Measurements from ENCODE around the gene TYRO3. TPM values are rescaled to one million over a fixed set of nuclear protein-coding genes. Genes with fewer than 3 reads are reported as not detected.

TYRO3 gene
- polyA plus RNA-seq, 1 of the 3 experiments (the other 2 are of a cell fraction) = 8.7 TPM

DNA sequence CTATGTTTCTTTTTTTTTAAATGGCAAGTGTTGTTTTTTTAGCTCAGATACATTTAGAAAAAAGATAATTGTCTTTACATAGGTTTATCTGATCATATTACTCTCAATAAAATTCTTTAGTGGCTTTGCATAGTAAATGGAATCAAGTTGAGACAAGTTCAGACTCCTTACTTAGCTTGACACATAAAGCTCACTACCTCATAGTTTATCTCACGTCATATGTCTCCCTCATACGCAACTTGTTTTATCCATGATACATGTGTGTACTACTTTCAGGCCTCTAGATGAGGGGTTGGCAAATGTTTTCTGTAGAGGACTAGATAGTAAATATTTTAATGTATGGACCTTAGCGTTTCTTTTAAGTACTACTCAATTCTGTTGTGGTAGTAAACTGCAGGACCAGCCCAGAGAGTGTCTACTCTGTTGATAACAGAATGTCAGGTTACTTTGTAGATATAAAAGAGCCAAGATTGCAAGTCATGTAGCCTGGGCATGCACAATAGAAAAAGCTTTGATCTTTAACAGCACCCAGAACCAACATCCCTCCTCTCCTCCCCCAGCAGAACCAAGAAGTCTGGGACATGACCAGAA is 73.0 kb downstream of the TYRO3 start:
- Histone ChIP-seq H3K27me3 (ENCODE audit: insufficient read depth) (no peaks in the 10 kb centered on the region), H3K27ac (ENCODE audit: low read depth in 2 of 2, low read length in 1 of 2) (no peak overlapping the region), H2AFZ (ENCODE audit: low read depth) (no peak overlapping the region), H3K4me1 (ENCODE audit: control insufficient read depth in 1 of 2, insufficient read depth in 2 of 2, low read depth in 1 of 2, low read length in 1 of 2) (no peaks in the 10 kb centered on the region; a peak in 2 of 4 replicates), H4K20me1 (ENCODE audit: insufficient read depth) (no peaks in the 10 kb centered on the region), H3K4me3 (ENCODE audit: low read depth in 2 of 2, low read length in 1 of 2) (no peak overlapping the region), H3K9me2 (no peaks in the 10 kb centered on the region), H3K4me2 (no peak overlapping the region), H3K9me3 (no peaks in the 10 kb centered on the region), H3K79me2 (ENCODE audit: insufficient read depth) (no peaks in the 10 kb centered on the region), H3F3A (replicated peaks; ENCODE audit: insufficient read depth) (no peaks in the 10 kb centered on the region), H3K9ac (no peak overlapping the region), H3K36me3 (replicated peaks in 1 of 2; ENCODE audit: control insufficient read depth in 1 of 2, insufficient read depth in 2 of 2, low read length in 1 of 2) (no peaks in the 10 kb centered on the region)
- CTCF ChIA-PET = interaction anchor here (1.7 kb wide), 1 partner anchor 16 kb away, joined by 3 read pairs; no protein-coding TSS in a partner anchor
- TF ChIP-seq MEF2A (IDR thresholded peaks at IDR 0.05; ENCODE audit: borderline replicate concordance, low read depth) (no peak), FOXM1 (IDR thresholded peaks at IDR 0.05; ENCODE audit: low read depth) (no peak), NRF1 (IDR thresholded peaks at IDR 0.05; ENCODE audit: low read depth, low read length) (no peak)
- 86% methylated on average over 3 of the region's 3 CpGs for WGBS (ENCODE audit: low lambda C conversion rate)
- no peak for DNase-seq
- POLR2A ChIA-PET = no interaction called here

Other genes with a start within 250 kb of the TYRO3 start
- 7.2 and 8.4 TPM in 2 replicates for gene OIP5, start 226.6 kb upstream of the TYRO3 start, polyA plus RNA-seq (2012; rRNA removed)
- gene NUSAP1, start 226.3 kb upstream of the TYRO3 start, polyA plus RNA-seq (2012; rRNA removed) = 41.1 and 43.5 TPM in 2 replicates
- gene NDUFAF1, start 156.7 kb upstream of the TYRO3 start, polyA plus RNA-seq (2012; rRNA removed) = 14.9 and 17.9 TPM in 2 replicates
- 27.8 and 32.4 TPM in 2 replicates for gene RTF1, start 142.1 kb upstream of the TYRO3 start, polyA plus RNA-seq (2012; rRNA removed)
- gene ITPKA, start 65.3 kb upstream of the TYRO3 start, polyA plus RNA-seq (2012; rRNA removed) = 1.0 and 2.2 TPM in 2 replicates
- 0.06 and 0.07 TPM in 2 replicates for gene LTK, start 45.4 kb upstream of the TYRO3 start, polyA plus RNA-seq (2012; rRNA removed)
- 18.0 and 20.2 TPM in 2 replicates for gene RPAP1, start 15.0 kb upstream of the TYRO3 start, polyA plus RNA-seq (2012; rRNA removed)
- gene MGA, start 101.2 kb downstream of the TYRO3 start, polyA plus RNA-seq (2012; rRNA removed) = 2.3 and 2.9 TPM in 2 replicates
- 5.2 and 6.7 TPM in 2 replicates for gene MAPKBP1, start 215.3 kb downstream of the TYRO3 start, polyA plus RNA-seq (2012; rRNA removed)